Mesothelial cell of epicardium (in vitro differentiated cells): ENCODE results near the gene OR51E2. TPM values are rescaled to one million over a fixed set of nuclear protein-coding genes. Genes with fewer than 3 reads are reported as not detected.

Experiments used
- DNase-seq, 2 experiments: peaks; one replicate each; pipeline ENCODE4 v3.0.0; 2021; ENCODE audit warnings: low spot score in 2 of 2; ENCODE audit not compliant: unreplicated experiment in 2 of 2
- H3K27ac Mint-ChIP-seq: 2 replicates; pipeline ENCODE4 v1.8.0; 2021; ENCODE audit warnings: mixed read lengths
- H3K27me3 Mint-ChIP-seq: 2 replicates; pipeline ENCODE4 v1.8.0; 2021; ENCODE audit warnings: low read depth, mixed read lengths
- H3K36me3 Mint-ChIP-seq: 2 replicates; pipeline ENCODE4 v1.8.0; 2021; ENCODE audit warnings: mixed read lengths
- H3K4me1 Mint-ChIP-seq: 2 replicates; pipeline ENCODE4 v1.8.0; 2021; ENCODE audit warnings: mixed read lengths
- H3K4me3 Mint-ChIP-seq: 2 replicates; pipeline ENCODE4 v1.8.0; 2021; ENCODE audit warnings: mild to moderate bottlenecking, moderate library complexity, mixed read lengths
- H3K9me3 Mint-ChIP-seq: 2 replicates; pipeline ENCODE4 v1.8.0; 2021; ENCODE audit warnings: mixed read lengths
- CTCF ChIP-seq: fragments of 200-600 bp; sonication (generic); IDR thresholded peaks from one replicate; pipeline ENCODE4 v1.5.0; 2021; ENCODE audit warnings: antibody characterized with exemption; ENCODE audit not compliant: unreplicated experiment
- total RNA-seq: library from RNA; stranded (reverse); gene quantifications from 3 replicates; pipeline ENCODE4 v1.2.1, GENCODE V29; 2021

OR51E2 gene
- total RNA-seq, 1 donor from 2014 or later: 0.11 TPM

GRCh38 chr11:4658629-4659445 lies 38.8 kb downstream of the OR51E2 start:
- no peak for TF ChIP-seq CTCF
- peak overlapping the region; percentile 88 for H3K27ac Mint-ChIP-seq
- H3K9me3 Mint-ChIP-seq: no peaks in the 10 kb centered on the region
- peaks cover 10% of the 10 kb centered on the region for H3K4me1 Mint-ChIP-seq
- no peak for DNase-seq
- H3K36me3 Mint-ChIP-seq: no peaks in the 10 kb centered on the region
- no peak overlapping the region for H3K4me3 Mint-ChIP-seq
- H3K27me3 Mint-ChIP-seq: peaks cover 4% of the 10 kb centered on the region

- H3K36me3 Mint-ChIP-seq: no peaks in the 10 kb centered on the region
- TF ChIP-seq CTCF: no peak
- no peak for DNase-seq
- peaks cover 10% of the 10 kb centered on the region for H3K4me1 Mint-ChIP-seq
- peaks cover 13% of the 10 kb centered on the region for H3K27me3 Mint-ChIP-seq
- H3K4me3 Mint-ChIP-seq: no peak overlapping the region
- no peaks in the 10 kb centered on the region for H3K9me3 Mint-ChIP-seq
- no peak overlapping the region for H3K27ac Mint-ChIP-seq
Observed at GRCh38 chr11:4654635-4655369, 42.9 kb downstream of the OR51E2 start.

- DNase-seq: no peak
- no peak for TF ChIP-seq CTCF
- no peak overlapping the region for H3K27ac Mint-ChIP-seq
- H3K4me1 Mint-ChIP-seq: peaks cover 4% of the 10 kb centered on the region
- H3K4me3 Mint-ChIP-seq: no peak overlapping the region
- no peaks in the 10 kb centered on the region for H3K36me3 Mint-ChIP-seq
- peaks cover 10% of the 10 kb centered on the region for H3K27me3 Mint-ChIP-seq
- H3K9me3 Mint-ChIP-seq: no peaks in the 10 kb centered on the region
Observed at GRCh38 chr11:4647766-4648165, 49.9 kb downstream of the OR51E2 start.

GRCh38 chr11:4645974-4646373 lies 51.7 kb downstream of the OR51E2 start:
- Mint-ChIP-seq H3K4me3 (no peak overlapping the region), H3K36me3 (no peaks in the 10 kb centered on the region), H3K27ac (no peak overlapping the region), H3K4me1 (peaks cover 17% of the 10 kb centered on the region), H3K27me3 (peaks cover 10% of the 10 kb centered on the region), H3K9me3 (no peaks in the 10 kb centered on the region)
- DNase-seq: no peak
- TF ChIP-seq CTCF: no peak

- Mint-ChIP-seq H3K4me3 (no peak overlapping the region), H3K4me1 (peaks cover 18% of the 10 kb centered on the region), H3K27me3 (peaks cover under 1% of the 10 kb centered on the region), H3K9me3 (peaks cover 5% of the 10 kb centered on the region), H3K36me3 (no peaks in the 10 kb centered on the region), H3K27ac (no peak overlapping the region)
- DNase-seq: no peak
- TF ChIP-seq CTCF: no peak
Observed at GRCh38 chr11:4644233-4644632, 53.4 kb downstream of the OR51E2 start.
